ENCODE measurements around the gene PRPF31. TPM values are rescaled to one million over a fixed set of nuclear protein-coding genes. Genes with fewer than 3 reads are reported as not detected.
A peak's percentile ranks its signal among the peaks of the same experiment; 100 is the strongest.

Gene PRPF31
- total RNA-seq, 1 experiment from 2014 or later: 84.4 TPM

- H4K20me1 ChIP-seq (ENCODE audit: control insufficient read depth, insufficient read depth, insufficient read length): no peaks in the 10 kb centered on the region
- H3K18ac ChIP-seq (ENCODE audit: insufficient read length, low read depth, low read length): no peak overlapping the region
- H3K4me2 ChIP-seq (ENCODE audit: insufficient read depth, insufficient read length, low read length): no peak overlapping the region
- Mint-ChIP-seq H3K4me1 (peaks cover 2 to 6% of the 10 kb centered on the region in 2 experiments; a peak in 1 of 4 replicates), H3K9me3 (peaks cover 0 to 2% of the 10 kb centered on the region in 2 experiments; a peak in 3 of 5 replicates), H3K27ac (no peak overlapping the region; a peak in 1 of 7 replicates), H3K27me3 (ENCODE audit: low read depth) (no peaks in the 10 kb centered on the region; the same call in 1 of the 2 replicates), H3K36me3 (ENCODE audit: insufficient read depth in 1 of 3, low read depth in 3 of 3) (peaks cover 43 to 59% (median 55%) of the 10 kb centered on the region in 3 experiments), H3K4me3 (peak overlapping the region in 1 of 2 experiments; percentile 36; a peak in 1 of 5 replicates)
- no peak overlapping the region for H2AFZ ChIP-seq (ENCODE audit: low read length)
- no peak overlapping the region for H2BK15ac ChIP-seq (ENCODE audit: low read depth, low read length)
- no peak overlapping the region for H3T11ph ChIP-seq (ENCODE audit: low read length)
- H3K4ac ChIP-seq (ENCODE audit: low read depth, low read length): no peak overlapping the region
- no peak overlapping the region for H2AK5ac ChIP-seq (ENCODE audit: insufficient read length, low read length)
- no peak overlapping the region for H2BK120ac ChIP-seq (ENCODE audit: low read depth, low read length, poor library complexity, severe bottlenecking)
- H3K23ac ChIP-seq (ENCODE audit: insufficient read length, low read depth, low read length): no peak overlapping the region
- H4K5ac ChIP-seq (ENCODE audit: insufficient read length, low read depth, low read length): no peak overlapping the region
- TF ChIP-seq CTCF (conservative IDR thresholded peaks at IDR 0.05): no peak
- no peak overlapping the region for H3K27ac ChIP-seq (ENCODE audit: insufficient read length, low read depth, low read length)
- WGBS (ENCODE audit: extremely low coverage, insufficient read length, low lambda C conversion rate): no CpG with 5 or more reads among the region's 10 CpGs
- peaks cover 5% of the 10 kb centered on the region for H3K23me2 ChIP-seq (ENCODE audit: insufficient read length, low read depth, low read length, poor library complexity, severe bottlenecking)
- H2BK20ac ChIP-seq (ENCODE audit: low read depth, low read length, poor library complexity, severe bottlenecking): no peak overlapping the region
- no peaks in the 10 kb centered on the region for H3K9me3 ChIP-seq (ENCODE audit: control insufficient read depth, low read depth, low read length)
- no peak overlapping the region for H2BK5ac ChIP-seq (ENCODE audit: insufficient read length, low read length)
- peaks cover 4% of the 10 kb centered on the region for H3K79me1 ChIP-seq (ENCODE audit: insufficient read depth, low read depth, low read length, poor library complexity, severe bottlenecking)
- H3K9ac ChIP-seq (ENCODE audit: extremely low read depth, insufficient read length, low read length): no peak overlapping the region
- H3K14ac ChIP-seq (ENCODE audit: insufficient read depth, low read length): no peak overlapping the region
- no peak overlapping the region for H4K91ac ChIP-seq (ENCODE audit: insufficient read length, low read depth, low read length)
- no peak overlapping the region for H3K56ac ChIP-seq (ENCODE audit: insufficient read length, low read depth, low read length)
- H3K4me1 ChIP-seq (ENCODE audit: insufficient read depth, low read length): no peaks in the 10 kb centered on the region
- DNase-seq: no peak
- peaks cover 1% of the 10 kb centered on the region; the same call in 1 of the 2 replicates for H3K79me2 ChIP-seq (ENCODE audit: insufficient read depth, low read length)
- H4K8ac ChIP-seq (replicated peaks; ENCODE audit: insufficient read length, low read depth, low read length): no peak overlapping the region
- no peak overlapping the region for H2BK12ac ChIP-seq (ENCODE audit: insufficient read length, low read depth, low read length)
- no peaks in the 10 kb centered on the region for H3K27me3 ChIP-seq (ENCODE audit: insufficient read depth, low read length)
These were observed 9.8 kb upstream of the PRPF31 start for GRCh38 chr19:54105796-54106195.
